IPS-18a (cell line): Measurements from ENCODE around the gene PLCB3.

ENCODE experiments used
- H3K27ac ChIP-seq: one replicate; pipeline ENCODE4 v1.5.1; 2013; ENCODE audit warnings: low read length
- H3K27me3 ChIP-seq: one replicate; pipeline ENCODE4 v1.6.1; 2013; ENCODE audit warnings: mild to moderate bottlenecking, low read length; ENCODE audit not compliant: control insufficient read depth, insufficient read depth
- H3K36me3 ChIP-seq: one replicate; pipeline ENCODE4 v1.6.1; 2013; ENCODE audit warnings: low read depth, low read length; ENCODE audit not compliant: control insufficient read depth
- H3K4me1 ChIP-seq: one replicate; pipeline ENCODE4 v1.6.1; 2013; ENCODE audit warnings: low read depth, low read length; ENCODE audit not compliant: control insufficient read depth
- H3K4me3 ChIP-seq: one replicate; pipeline ENCODE4 v1.5.1; 2013; ENCODE audit warnings: low read length
- H3K9ac ChIP-seq: one replicate; pipeline ENCODE4 v1.6.1; 2013; ENCODE audit warnings: mild to moderate bottlenecking, low read length, moderate library complexity
- H3K9me3 ChIP-seq: one replicate; pipeline ENCODE4 v1.6.1; 2013; ENCODE audit warnings: low read depth, low read length; ENCODE audit not compliant: control insufficient read depth

The PLCB3 gene

GRCh38 chr11:64265176-64266160 is 14.1 kb downstream of the PLCB3 start:
- Histone ChIP-seq H3K27ac (no peak overlapping the region), H3K9me3 (no peaks in the 10 kb centered on the region), H3K9ac (no peak overlapping the region), H3K4me3 (no peak overlapping the region), H3K36me3 (peaks cover 37% of the 10 kb centered on the region), H3K27me3 (no peaks in the 10 kb centered on the region), H3K4me1 (peaks cover 8% of the 10 kb centered on the region)

GRCh38 chr11:64266339-64266738 is 15.0 kb downstream of the PLCB3 start:
- Histone ChIP-seq H3K9ac (no peak overlapping the region), H3K4me1 (peaks cover 8% of the 10 kb centered on the region), H3K27me3 (no peaks in the 10 kb centered on the region), H3K27ac (no peak overlapping the region), H3K9me3 (no peaks in the 10 kb centered on the region), H3K4me3 (no peak overlapping the region), H3K36me3 (peaks cover 33% of the 10 kb centered on the region)

DNA sequence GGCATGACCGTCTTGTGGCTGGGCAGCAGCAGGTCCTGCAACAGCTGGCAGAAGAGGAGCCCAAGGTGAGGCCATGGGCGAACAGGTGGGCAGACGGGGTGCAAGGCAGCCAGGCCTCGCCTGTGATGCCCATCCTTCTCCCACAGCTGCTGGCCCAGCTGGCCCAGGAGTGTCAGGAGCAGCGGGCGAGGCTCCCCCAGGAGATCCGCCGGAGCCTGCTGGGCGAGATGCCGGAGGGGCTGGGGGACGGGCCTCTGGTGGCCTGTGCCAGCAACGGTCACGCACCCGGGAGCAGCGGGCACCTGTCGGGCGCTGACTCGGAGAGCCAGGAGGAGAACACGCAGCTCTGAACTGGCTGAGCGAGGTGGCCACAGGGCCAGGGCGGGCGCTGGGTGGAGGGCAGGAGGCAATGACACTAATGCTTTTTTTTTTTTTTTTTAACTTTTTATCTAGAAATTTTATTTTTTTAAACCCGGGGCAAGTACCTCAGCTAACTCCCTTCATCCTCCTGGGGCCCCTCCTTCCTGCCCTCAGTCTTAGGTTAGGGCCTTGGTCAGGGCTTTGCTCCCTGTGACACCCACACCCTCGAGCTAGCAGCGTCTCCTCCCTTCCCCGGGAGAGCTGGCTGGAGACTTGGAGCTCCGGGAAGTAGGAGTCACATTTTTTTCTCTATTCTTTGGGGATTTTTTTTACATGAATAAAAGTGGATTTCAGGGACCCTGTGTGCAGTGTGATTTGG is 16.0 kb downstream of the PLCB3 start:
- no peak overlapping the region for H3K9ac ChIP-seq
- H3K9me3 ChIP-seq = no peaks in the 10 kb centered on the region
- H3K27me3 ChIP-seq = no peaks in the 10 kb centered on the region
- peaks cover 26% of the 10 kb centered on the region for H3K36me3 ChIP-seq
- peaks cover 8% of the 10 kb centered on the region for H3K4me1 ChIP-seq
- no peak overlapping the region for H3K27ac ChIP-seq
- no peak overlapping the region for H3K4me3 ChIP-seq

DNA sequence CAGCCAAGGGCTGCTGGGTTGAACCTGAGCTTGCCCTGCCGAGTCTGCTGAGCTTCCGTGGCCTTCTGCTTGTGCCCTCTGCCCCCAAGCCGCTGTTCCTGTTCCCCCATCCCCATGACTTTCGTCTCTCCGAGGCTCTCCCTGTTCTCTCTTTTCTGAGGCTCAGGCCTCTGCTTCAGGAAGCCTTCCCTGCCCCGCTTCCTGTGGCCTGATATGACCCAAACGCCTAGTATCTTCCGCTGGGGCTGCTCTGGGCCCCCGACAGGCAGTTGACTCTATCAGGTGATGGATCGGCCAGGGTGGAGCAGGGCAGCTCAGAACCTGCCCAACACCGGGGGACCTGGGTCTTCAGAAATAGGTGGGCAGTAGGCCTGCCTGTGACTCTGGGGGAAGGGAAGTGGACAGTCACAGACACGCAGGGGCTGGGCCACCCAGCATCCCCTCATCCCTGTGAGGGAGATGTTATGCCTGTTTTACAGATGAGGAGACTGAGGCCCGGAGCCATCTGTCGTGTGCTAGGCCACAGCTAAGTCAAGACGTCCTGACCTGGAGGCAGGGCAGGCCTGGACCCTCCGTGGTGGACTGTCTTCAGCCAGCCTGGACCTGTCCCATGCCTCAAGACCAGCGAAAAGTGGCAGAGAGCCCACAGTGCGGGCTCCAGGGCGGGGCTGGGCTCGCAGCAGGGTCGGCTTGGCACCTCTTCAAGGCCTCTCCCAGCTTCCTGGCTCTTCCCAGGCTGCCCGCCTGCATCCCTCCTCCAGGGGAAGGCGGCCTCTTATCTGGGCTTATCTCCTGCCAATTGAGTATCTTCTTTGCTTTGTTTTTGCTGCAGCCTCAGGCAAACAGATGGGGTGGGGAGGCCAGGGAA is 16.9 kb downstream of the PLCB3 start:
- Histone ChIP-seq H3K36me3 (peaks cover 17% of the 10 kb centered on the region), H3K9ac (peak overlapping the region; percentile 69), H3K27ac (no peak overlapping the region), H3K4me1 (peaks cover 7% of the 10 kb centered on the region), H3K4me3 (peak overlapping the region; percentile 76), H3K27me3 (no peaks in the 10 kb centered on the region), H3K9me3 (no peaks in the 10 kb centered on the region)

DNA sequence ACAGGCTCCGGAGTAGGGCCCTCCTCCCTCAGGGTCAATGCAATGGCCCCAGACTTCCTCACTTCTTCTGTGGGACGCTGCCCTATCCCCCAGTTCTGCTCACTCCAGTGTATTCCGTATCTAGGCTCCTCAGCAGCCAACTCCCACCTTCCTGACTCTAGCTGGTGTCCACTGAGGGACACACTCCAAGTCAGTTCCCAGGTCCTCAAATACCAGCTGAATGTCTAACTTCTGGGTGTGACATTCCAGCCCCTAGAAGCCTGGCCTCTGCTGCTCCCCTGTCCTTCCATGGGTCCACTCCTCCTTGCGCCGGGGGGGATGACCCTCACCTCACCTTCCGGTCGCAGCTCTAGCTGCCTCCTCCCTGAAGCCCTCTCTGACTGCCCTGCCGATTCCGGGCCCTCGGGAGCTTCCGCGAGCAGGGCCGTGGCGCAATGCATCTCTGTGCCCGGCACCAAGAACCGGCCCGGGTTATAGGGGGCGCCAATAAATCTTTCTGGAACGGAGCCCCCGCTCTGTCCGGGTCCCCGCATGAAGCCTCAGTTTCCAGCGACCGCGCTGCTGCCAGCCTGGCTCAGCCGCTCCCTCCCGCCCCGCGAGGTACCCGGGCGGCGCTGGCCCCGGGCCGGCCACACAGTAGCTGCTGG is 17.7 kb downstream of the PLCB3 start:
- Histone ChIP-seq H3K4me3 (peak overlapping the region; percentile 76), H3K9me3 (no peaks in the 10 kb centered on the region), H3K4me1 (peaks cover 6% of the 10 kb centered on the region), H3K9ac (peak overlapping the region; percentile 69), H3K36me3 (peaks cover 15% of the 10 kb centered on the region), H3K27ac (no peak overlapping the region), H3K27me3 (no peaks in the 10 kb centered on the region)

GRCh38 chr11:64269540-64270220 is 18.4 kb downstream of the PLCB3 start:
- Histone ChIP-seq H3K4me3 (peak overlapping the region; percentile 76), H3K27ac (peak overlapping the region; percentile 53), H3K4me1 (peaks cover 6% of the 10 kb centered on the region), H3K36me3 (peaks cover 13% of the 10 kb centered on the region), H3K9ac (peak overlapping the region; percentile 69), H3K27me3 (no peaks in the 10 kb centered on the region), H3K9me3 (no peaks in the 10 kb centered on the region)

DNA sequence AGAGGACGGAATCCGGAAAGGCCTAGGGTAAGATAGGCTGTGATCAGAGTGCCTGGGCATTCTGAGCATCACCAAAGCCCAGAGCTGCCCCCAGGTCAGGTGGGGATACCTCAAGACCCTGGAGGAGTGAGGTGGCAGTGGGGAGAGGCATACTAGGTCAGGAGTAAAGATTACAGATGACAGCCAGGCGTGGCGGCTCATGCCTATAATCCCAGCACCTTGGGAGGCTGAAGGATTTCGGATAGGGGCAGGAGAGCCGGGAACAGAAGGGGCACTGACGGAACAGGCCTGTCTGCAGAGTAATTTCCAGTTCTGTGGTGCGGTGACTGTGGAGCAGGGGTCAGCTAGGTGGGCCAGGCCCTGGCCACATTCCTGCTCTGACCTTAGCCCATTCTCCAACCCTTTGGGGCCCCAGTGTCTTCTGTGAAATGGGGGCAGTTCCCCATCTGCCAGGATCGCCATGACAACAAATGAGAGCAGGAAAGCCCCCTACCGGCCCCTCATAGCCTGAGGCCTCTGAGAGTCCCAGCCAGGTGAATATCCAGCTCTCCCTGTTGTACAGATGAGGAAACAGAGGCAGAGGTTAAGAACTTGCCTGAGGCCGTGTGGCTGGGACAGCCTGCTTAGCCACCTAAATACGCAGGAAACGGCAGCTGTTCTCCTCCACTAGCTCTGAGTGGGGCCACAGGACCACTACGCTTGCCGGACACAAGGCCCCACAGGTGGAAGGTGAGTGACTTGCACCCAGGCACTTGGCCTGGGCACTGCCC is 23.9 kb downstream of the PLCB3 start:
- H3K4me3 ChIP-seq = no peak overlapping the region
- peaks cover 3% of the 10 kb centered on the region for H3K36me3 ChIP-seq
- no peak overlapping the region for H3K9ac ChIP-seq
- no peaks in the 10 kb centered on the region for H3K27me3 ChIP-seq
- no peaks in the 10 kb centered on the region for H3K9me3 ChIP-seq
- H3K27ac ChIP-seq = no peak overlapping the region
- no peaks in the 10 kb centered on the region for H3K4me1 ChIP-seq

GRCh38 chr11:64275841-64276240 is 24.5 kb downstream of the PLCB3 start:
- H3K9ac ChIP-seq = no peak overlapping the region
- H3K27ac ChIP-seq = no peak overlapping the region
- H3K4me3 ChIP-seq = no peak overlapping the region
- H3K9me3 ChIP-seq = no peaks in the 10 kb centered on the region
- H3K27me3 ChIP-seq = no peaks in the 10 kb centered on the region
- no peaks in the 10 kb centered on the region for H3K4me1 ChIP-seq
- peaks cover 3% of the 10 kb centered on the region for H3K36me3 ChIP-seq

DNA sequence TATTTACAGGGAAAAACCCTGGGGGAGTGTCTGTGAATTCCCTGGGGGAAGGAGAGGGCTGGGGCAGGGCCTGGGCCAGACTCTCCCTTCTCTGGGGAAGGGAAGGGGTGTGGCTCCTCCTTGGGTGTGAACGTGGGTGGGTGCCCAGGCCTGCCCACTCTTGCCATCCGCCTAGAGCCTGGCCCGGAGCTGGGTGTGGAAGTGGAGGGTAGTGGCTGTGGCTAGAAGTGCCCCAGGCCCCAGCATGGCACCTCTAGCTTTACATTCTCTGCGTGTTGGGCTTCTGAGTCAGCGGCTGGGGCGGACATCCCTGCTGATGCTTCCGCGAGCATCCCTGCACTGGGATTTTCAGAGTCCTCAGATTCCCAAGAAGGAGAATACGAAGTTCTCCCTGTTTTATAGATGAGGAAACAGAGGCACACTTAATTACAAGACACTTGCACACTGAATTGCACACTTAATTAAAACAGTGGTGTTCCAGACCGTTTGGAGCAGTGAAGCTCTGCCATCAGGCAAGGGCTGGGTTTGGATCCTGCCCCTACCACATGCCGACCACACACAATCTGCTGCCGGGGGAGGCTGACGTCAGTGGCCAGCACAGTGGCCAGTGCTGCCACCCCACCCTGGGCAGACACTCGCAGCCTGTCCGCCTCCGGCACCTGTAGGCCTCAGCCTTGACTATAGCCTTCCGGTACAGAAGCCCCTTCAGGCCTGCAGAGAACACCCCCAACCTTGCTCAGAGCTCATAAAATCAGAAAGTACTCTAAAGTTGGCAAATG is 25.5 kb downstream of the PLCB3 start:
- no peaks in the 10 kb centered on the region for H3K27me3 ChIP-seq
- no peak overlapping the region for H3K9ac ChIP-seq
- peaks cover 3% of the 10 kb centered on the region for H3K36me3 ChIP-seq
- H3K27ac ChIP-seq = no peak overlapping the region
- no peak overlapping the region for H3K4me3 ChIP-seq
- no peaks in the 10 kb centered on the region for H3K4me1 ChIP-seq
- H3K9me3 ChIP-seq = no peaks in the 10 kb centered on the region
